Measurements from ENCODE around the gene PRPF31. TPM values are rescaled to one million over a fixed set of nuclear protein-coding genes. Genes with fewer than 3 reads are reported as not detected.
A peak's percentile ranks its signal among the peaks of the same experiment; 100 is the strongest.

PRPF31 gene
- polyA plus RNA-seq, 1 donor (not counting 4 experiments of a cell fraction or from before 2014, with no cell fraction given) = 42.2 TPM

GRCh38 chr19:54133957-54134590, 18.5 kb downstream of the PRPF31 start:
- H3K79me2 ChIP-seq (ENCODE audit: control insufficient read depth, insufficient read depth, low read length) = peaks cover 12% of the 10 kb centered on the region
- H3K36me3 ChIP-seq (ENCODE audit: control insufficient read depth in 2 of 2, extremely low read depth in 1 of 2, insufficient read depth in 2 of 2, low read length in 2 of 2) = peaks cover 3 to 13% of the 10 kb centered on the region in 2 experiments
- H3K4me1 ChIP-seq (ENCODE audit: control insufficient read depth, extremely low read depth, insufficient read depth, low read length) = peaks cover 21% of the 10 kb centered on the region
- no peak for DNase-seq (ENCODE audit: low read depth, low spot score)
- no peaks in the 10 kb centered on the region for H3K9me3 ChIP-seq (ENCODE audit: control insufficient read depth, low read depth, low read length)
- no peaks in the 10 kb centered on the region for H3K27me3 ChIP-seq (ENCODE audit: control insufficient read depth, extremely low read depth, insufficient read depth, low read length)
- no peak for FAIRE-seq
- no peak overlapping the region for H2AFZ ChIP-seq (ENCODE audit: control insufficient read depth, low read length)
- H3K27ac ChIP-seq (ENCODE audit: control insufficient read depth, insufficient read depth, low read length) = peak overlapping the region; percentile 61
- no peaks in the 10 kb centered on the region for H3K9me1 ChIP-seq (ENCODE audit: control insufficient read depth, extremely low read depth, insufficient read depth, low read length)
- no peak overlapping the region for H3K4me3 ChIP-seq (ENCODE audit: control insufficient read depth in 2 of 3, extremely low read depth in 1 of 3, insufficient read depth in 2 of 3, low read depth in 1 of 3, low read length in 3 of 3)
- H3K4me2 ChIP-seq (ENCODE audit: control insufficient read depth, extremely low read depth, insufficient read depth, low read depth, low read length) = peak overlapping the region; percentile 64
- H3K9ac ChIP-seq (ENCODE audit: control insufficient read depth, extremely low read depth, insufficient read depth, low read length) = peak overlapping the region; percentile 30
- H4K20me1 ChIP-seq (ENCODE audit: control insufficient read depth, extremely low read depth, insufficient read depth, low read length) = no peaks in the 10 kb centered on the region
- dilution Hi-C loops (cut with MboI; ENCODE audit: extremely low pct_ligation_motif_present, low sequenced_read_pairs) = no loop called here
- TF ChIP-seq EZH2 (IDR thresholded peaks at IDR 0.05; ENCODE audit: low read length) (no peak), CTCF (optimal IDR thresholded peaks at IDR 0.05 in 1 of 3, IDR thresholded peaks at IDR 0.05 in 1 of 3, conservative IDR thresholded peaks at IDR 0.05 in 1 of 3; ENCODE audit: extremely low read depth in 1 of 3, insufficient read depth in 2 of 3, low read length in 3 of 3) (no peak)

GRCh38 chr19:54136086-54136863, 20.7 kb downstream of the PRPF31 start:
- Histone ChIP-seq H3K27ac (ENCODE audit: control insufficient read depth, insufficient read depth, low read length) (peak overlapping the region; percentile 73), H3K36me3 (ENCODE audit: control insufficient read depth in 2 of 2, extremely low read depth in 1 of 2, insufficient read depth in 2 of 2, low read length in 2 of 2) (peaks cover 10 to 11% of the 10 kb centered on the region in 2 experiments), H3K4me1 (ENCODE audit: control insufficient read depth, extremely low read depth, insufficient read depth, low read length) (peaks cover 21% of the 10 kb centered on the region), H3K27me3 (ENCODE audit: control insufficient read depth, extremely low read depth, insufficient read depth, low read length) (no peaks in the 10 kb centered on the region), H3K4me2 (ENCODE audit: control insufficient read depth, extremely low read depth, insufficient read depth, low read depth, low read length) (peak overlapping the region; percentile 98), H3K9me1 (ENCODE audit: control insufficient read depth, extremely low read depth, insufficient read depth, low read length) (no peaks in the 10 kb centered on the region), H3K4me3 (ENCODE audit: control insufficient read depth in 2 of 3, extremely low read depth in 1 of 3, insufficient read depth in 2 of 3, low read depth in 1 of 3, low read length in 3 of 3) (peak overlapping the region; percentile 48 to 91 (median 75)), H4K20me1 (ENCODE audit: control insufficient read depth, extremely low read depth, insufficient read depth, low read length) (peaks cover 2% of the 10 kb centered on the region), H2AFZ (ENCODE audit: control insufficient read depth, low read length) (peak overlapping the region; percentile 89), H3K9me3 (ENCODE audit: control insufficient read depth, low read depth, low read length) (no peaks in the 10 kb centered on the region), H3K79me2 (ENCODE audit: control insufficient read depth, insufficient read depth, low read length) (peaks cover 34% of the 10 kb centered on the region), H3K9ac (ENCODE audit: control insufficient read depth, extremely low read depth, insufficient read depth, low read length) (peak overlapping the region; percentile 78)
- dilution Hi-C loops (cut with MboI; ENCODE audit: extremely low pct_ligation_motif_present, low sequenced_read_pairs) = no loop called here
- DNase-seq (ENCODE audit: low read depth, low spot score) = no peak
- TF ChIP-seq EZH2 (IDR thresholded peaks at IDR 0.05; ENCODE audit: low read length) (no peak), CTCF (optimal IDR thresholded peaks at IDR 0.05 in 1 of 3, IDR thresholded peaks at IDR 0.05 in 1 of 3, conservative IDR thresholded peaks at IDR 0.05 in 1 of 3; ENCODE audit: extremely low read depth in 1 of 3, insufficient read depth in 2 of 3, low read length in 3 of 3) (no peak)
- FAIRE-seq = peak; percentile 46

Data from keratinocyte (primary cell).